Motor neuron (in vitro differentiated cells): ENCODE data around the gene COASY. TPM values are rescaled to one million over a fixed set of nuclear protein-coding genes. Genes with fewer than 3 reads are reported as not detected.

Source experiments
- ATAC-seq, 8 experiments: fragments of 200-7000 bp; cut with Tn5 transposase; replicated peaks in 6 of 8; 2 replicates each; pipeline ENCODE4 v1.8.0; 2021; ENCODE audit warnings: mild to moderate bottlenecking in 8 of 8, moderate library complexity in 8 of 8
- H3K27ac ChIP-seq, 2 donors: fragments of 250-450 bp; sonication (Bioruptor Pico); 2 replicates each; pipeline ENCODE4 v1.9.0; 2021; ENCODE audit warnings: antibody characterized with exemption in 2 of 2, mild to moderate bottlenecking in 2 of 2, moderate library complexity in 1 of 2
- H3K4me1 ChIP-seq, 2 donors: fragments of 250-450 bp; sonication (Bioruptor Pico); replicated peaks in 1 of 2; 2 replicates each; pipeline ENCODE4 v1.6.1; 2021; ENCODE audit warnings: antibody characterized with exemption in 2 of 2, mild to moderate bottlenecking in 2 of 2, moderate library complexity in 1 of 2
- H3K4me3 ChIP-seq, 5 donors: fragments of 250-450 bp; sonication (Bioruptor Pico); 2 replicates each; pipeline ENCODE4 v1.9.0; 2021; ENCODE audit warnings: antibody characterized with exemption in 5 of 5, mild to moderate bottlenecking in 5 of 5, moderate library complexity in 4 of 5
- WGBS, 10 experiments: fragments of 450-650 bp; shearing (Covaris generic); methylation state at CpG; one replicate each; pipeline ENCODE4 v1.0.0; 2022; 5-methylcytosine and 5-hydroxymethylcytosine counted together
- in situ Hi-C, 9 experiments: fragments of 400-800 bp; cut with MboI; loops; one replicate each; pipeline ENCODE4 v1.15.0; 2021; ENCODE audit warnings: low sequenced_read_pairs in 9 of 9, low pct_unique_long_range_greater_than_20kb in 2 of 9; ENCODE audit not compliant: unreplicated experiment in 9 of 9
- total RNA-seq, 8 experiments: library from RNA; unstranded; fragments of 300-600 nt; gene quantifications; 2 replicates each; pipeline versions ENCODE4 v1.2.3 to v1.2.4, GENCODE V29; 2022

COASY gene
- total RNA-seq, 8 experiments from 2014 or later = 20.8 to 82.7 (median 30.8) TPM

DNA sequence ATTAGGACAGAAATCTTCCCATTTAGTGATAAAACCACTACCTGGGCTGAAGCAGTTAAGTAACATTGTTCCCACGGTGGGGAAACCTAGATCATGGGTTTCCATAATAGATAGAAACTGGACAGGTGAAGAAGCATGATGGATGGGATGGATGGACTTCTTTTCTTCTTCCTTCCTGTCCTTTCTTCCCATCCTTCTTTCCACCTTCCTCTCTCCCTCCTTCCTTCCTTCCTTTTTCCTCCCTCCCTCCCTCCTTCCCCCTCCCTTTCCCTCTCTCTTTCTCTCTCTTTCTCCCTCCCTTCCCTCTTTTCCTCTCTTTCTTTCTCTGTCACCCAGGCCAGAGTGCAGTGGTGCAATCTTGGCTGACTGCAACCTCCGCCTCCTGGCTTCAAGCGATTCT, 12.5 kb downstream of the COASY start:
- no peak overlapping the region for H3K27ac ChIP-seq
- 70 to 100% (median 90%) methylated on average over 1 to 3 of the region's 3 CpGs; no CpG with 5 or more reads in 3 of the 10 experiments for WGBS, 10 experiments
- peaks cover 7 to 8% of the 10 kb centered on the region in 2 donors for H3K4me1 ChIP-seq
- in situ Hi-C loops = no loop called here
- ATAC-seq = no peak
- no peak overlapping the region for H3K4me3 ChIP-seq

DNA sequence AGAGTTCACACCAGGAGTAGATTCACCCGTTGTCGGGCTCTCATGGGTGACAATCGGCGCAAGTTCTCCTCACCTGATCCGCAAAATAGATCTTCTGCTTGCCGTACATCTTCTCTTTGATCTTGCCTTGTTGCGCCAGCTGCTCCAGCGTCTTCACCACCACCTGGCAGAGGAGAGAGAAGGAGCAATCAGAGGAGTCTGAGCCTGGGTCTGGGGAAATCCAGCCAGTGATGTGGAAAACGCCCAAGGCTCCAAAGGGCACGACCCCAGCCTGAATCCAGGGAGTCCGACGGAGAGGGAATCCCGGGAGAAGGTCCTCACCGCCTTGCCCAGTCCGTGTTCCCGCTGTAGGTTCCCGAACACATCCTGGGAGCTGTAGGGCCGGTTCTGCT, 15.2 kb downstream of the COASY start:
- peak overlapping the region in 1 of 2 donors; percentile 9 for H3K27ac ChIP-seq

DNA sequence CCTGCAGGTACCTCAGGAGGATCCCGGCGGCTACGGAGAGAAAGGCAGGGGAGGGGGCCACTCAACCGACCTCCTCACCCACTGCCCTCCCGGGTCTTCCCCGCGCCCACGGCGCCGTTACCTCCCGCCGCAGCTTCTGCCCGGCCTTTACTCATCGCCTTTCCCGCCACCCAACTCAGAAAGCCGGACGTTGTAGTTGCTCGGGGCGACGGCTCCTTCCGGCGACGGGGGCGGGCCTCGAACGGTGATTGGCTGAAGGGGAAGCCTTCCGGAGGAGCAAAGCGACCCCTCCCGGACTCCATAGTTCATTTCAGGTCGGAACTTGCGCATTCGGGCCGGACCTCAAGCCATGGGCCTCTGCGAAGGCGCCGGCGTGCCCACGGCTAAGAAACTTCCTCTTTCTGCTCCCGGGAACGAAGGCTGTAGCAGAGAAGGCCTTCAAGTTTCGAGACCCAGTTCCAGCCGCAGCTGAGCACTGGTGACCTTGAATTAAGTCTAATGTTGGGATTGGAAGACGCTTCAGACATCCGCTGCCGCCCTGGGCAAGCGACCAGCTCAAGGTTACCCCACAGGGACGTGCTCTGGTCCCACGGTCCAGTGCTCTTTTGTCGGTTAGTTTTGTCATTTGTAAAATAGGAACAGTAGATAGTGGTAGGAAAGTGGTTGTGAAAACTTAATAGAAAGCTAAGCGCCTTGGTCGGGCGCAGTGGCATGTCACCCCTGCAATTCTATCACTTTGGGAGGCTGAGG, 15.8 kb downstream of the COASY start, which contains the start of gene PSMC3IP:
Gene PSMC3IP, minus strand, starts transcription at position 198 of the 750 bp plus-strand sequence. Its CDS starts 43 bp downstream, at position 155.
- H3K27ac ChIP-seq = peak within 1 kb of the TSS in 1 of 2 donors; percentile 11

More for the DNA sequence above, 15.2 kb downstream of the COASY start:
- in situ Hi-C loops = loop anchor here in 1 of 9 experiments (25.0 kb wide), 1 partner anchor 90 kb away; no protein-coding TSS in a partner anchor
- WGBS, 10 experiments = 0 to 13% (median 0%) methylated on average over 2 to 6 of the region's 18 CpGs; no CpG with 5 or more reads in 5 of the 10 experiments
- peak in 3 of 8 experiments; percentile 15 to 49 (median 18) for ATAC-seq
- H3K4me3 ChIP-seq = peak overlapping the region; percentile 58 to 74 (median 65)
- peaks cover 7 to 8% of the 10 kb centered on the region in 2 donors for H3K4me1 ChIP-seq

DNA sequence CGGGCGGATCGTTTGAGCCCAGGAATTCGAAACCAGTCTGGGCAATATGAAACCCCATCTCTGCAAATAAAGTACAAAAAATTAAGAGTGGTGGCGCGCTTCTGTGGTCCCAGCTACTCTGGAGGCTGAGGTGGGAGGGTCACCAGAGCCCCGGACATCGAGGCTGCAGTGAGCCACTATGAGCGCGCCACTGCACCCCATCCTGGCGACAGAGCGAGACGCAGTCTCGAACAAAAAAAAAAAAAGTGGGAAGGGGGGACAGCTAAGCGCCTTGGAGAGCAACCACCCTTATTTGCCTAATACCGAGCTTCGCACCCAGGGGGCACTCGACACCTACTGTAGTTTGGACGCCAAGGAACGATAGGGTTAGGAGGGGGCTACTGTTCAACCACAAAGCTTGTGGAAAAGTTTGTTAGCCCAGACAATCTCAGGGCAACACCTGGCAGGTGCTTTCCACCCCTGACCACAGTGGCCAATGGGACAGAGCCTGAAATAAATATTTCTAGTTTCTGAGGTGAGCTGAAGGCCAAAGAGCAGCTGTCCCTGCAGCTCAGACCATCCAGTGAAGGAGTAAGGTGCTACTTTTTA, 16.4 kb downstream of the COASY start:
- Histone ChIP-seq H3K27ac (peak overlapping the region in 1 of 2 donors; percentile 11), H3K4me3 (peak overlapping the region; percentile 58 to 74 (median 65)), H3K4me1 (peaks cover 7 to 8% of the 10 kb centered on the region in 2 donors)
- in situ Hi-C loops = loop anchor here in 1 of 9 experiments (25.0 kb wide), 1 partner anchor 91 kb away; no protein-coding TSS in a partner anchor
- ATAC-seq = peak; percentile 21 to 75 (median 68)
- 0 to 7% (median 0%) methylated on average over 2 to 10 of the region's 20 CpGs; no CpG with 5 or more reads in 2 of the 10 experiments for WGBS, 10 experiments

More for the DNA sequence above, 15.8 kb downstream of the COASY start, which contains the start of gene PSMC3IP:
- peak; percentile 88 to 93 (median 90) for ATAC-seq
- peak within 1 kb of the TSS; percentile 58 to 74 (median 65) for H3K4me3 ChIP-seq
- H3K4me1 ChIP-seq = peaks cover 7 to 8% of the 10 kb centered on the region in 2 donors
- in situ Hi-C loops = loop anchor here in 1 of 9 experiments (25.0 kb wide), 1 partner anchor 90 kb away; no protein-coding TSS in a partner anchor
- WGBS, 10 experiments = 0 to 5% (median 0%) methylated on average over 1 to 8 of the region's 52 CpGs; no CpG with 5 or more reads in 1 of the 10 experiments

DNA sequence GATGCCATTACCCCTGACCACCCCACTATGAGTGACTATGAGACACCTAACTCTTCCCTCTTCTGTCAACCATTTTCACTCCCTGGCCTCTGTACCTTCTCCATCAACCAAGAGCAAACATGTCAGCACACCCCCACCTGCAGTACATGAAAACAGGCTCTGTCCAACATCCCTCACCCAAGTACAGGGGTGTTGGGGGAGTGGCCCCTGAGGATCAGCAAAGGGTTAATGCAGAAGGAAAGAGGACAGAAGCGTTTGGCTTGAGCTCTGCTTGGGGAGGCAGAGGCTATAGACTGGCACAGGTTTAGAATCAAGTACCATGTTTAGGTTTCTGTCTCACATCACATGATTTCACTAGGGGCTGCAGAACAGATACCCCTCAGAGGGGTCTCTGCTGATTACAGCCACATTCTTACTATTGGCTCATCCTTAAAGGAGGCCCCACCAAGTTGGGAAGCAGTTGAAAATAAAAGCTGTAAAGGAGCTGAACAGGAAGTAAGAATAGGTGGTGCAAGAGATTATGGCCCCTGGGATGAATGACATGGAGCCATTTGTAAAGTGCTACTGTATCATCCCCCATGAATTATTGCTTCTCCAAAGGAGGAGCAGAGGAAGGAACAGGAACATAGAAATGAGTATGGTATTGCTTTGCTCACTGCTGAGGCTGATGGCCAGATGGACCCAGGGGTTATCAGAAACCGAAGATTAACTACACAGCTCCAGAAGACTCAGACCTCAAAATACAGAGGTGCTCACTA, 18.0 kb downstream of the COASY start:
- 0 to 100% (median 14%) methylated on average over 1 of the region's 2 CpGs; no CpG with 5 or more reads in 5 of the 10 experiments for WGBS, 10 experiments
- Histone ChIP-seq H3K27ac (no peak overlapping the region), H3K4me3 (no peak overlapping the region), H3K4me1 (peaks cover 7 to 8% of the 10 kb centered on the region in 2 donors)
- in situ Hi-C loops = loop anchor here in 1 of 9 experiments (25.0 kb wide), 1 partner anchor 93 kb away; no protein-coding TSS in a partner anchor
- ATAC-seq = no peak

DNA sequence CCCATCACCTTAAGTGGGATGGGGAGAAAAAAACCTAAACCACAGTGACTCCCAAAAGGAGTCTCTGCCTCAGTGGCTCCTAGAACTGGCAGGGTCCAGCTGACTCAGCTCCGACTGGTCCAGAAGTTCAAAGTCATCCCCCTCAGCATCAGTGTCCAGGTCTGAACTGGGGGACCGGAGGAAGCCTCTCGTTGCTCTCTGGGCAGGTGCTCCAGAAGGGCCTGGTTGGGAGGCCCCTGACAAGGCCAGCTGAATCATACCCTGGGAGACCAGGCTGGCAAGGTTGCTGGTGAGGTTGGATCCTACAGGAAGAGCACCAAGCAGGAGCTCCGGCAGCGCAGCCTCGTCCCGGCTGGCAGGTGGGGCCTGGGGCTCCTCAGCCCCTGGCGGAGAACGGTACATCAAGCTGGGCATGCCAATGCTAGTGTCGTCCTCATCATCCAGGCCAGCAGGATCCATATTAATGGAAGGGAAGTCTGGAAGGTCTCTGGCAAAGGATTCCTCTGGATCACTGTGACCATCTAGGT, 19.9 kb downstream of the COASY start:
- Histone ChIP-seq H3K4me3 (no peak overlapping the region), H3K27ac (no peak overlapping the region), H3K4me1 (peaks cover 5% of the 10 kb centered on the region in 2 donors)
- 50 to 100% (median 98%) methylated on average over 1 to 8 of the region's 10 CpGs; no CpG with 5 or more reads in 5 of the 10 experiments for WGBS, 10 experiments
- no peak for ATAC-seq
- in situ Hi-C loops = loop anchor here in 1 of 9 experiments (25.0 kb wide), 1 partner anchor 95 kb away; no protein-coding TSS in a partner anchor

DNA sequence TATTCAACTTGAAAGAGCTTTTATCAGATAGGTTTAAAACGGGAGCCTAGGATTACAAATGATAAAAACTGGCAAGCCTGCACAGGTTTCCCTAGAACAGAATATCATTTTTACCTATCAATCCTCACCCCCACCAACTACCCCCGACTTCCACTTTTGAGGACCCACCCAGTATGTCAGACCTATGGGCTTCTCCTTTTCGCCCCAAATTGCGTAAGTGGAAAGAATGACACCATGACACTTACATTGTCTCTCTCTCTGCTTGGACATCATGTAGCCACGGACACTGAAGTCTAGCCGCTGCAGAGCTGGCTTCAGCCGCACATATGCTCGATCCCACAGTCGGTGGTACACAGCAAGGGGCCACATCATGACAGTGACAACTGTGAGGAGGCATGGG, 22.9 kb downstream of the COASY start:
- H3K4me3 ChIP-seq = no peak overlapping the region
- in situ Hi-C loops = loop anchor here in 1 of 9 experiments (25.0 kb wide), 1 partner anchor 98 kb away; no protein-coding TSS in a partner anchor
- H3K27ac ChIP-seq = no peak overlapping the region
- H3K4me1 ChIP-seq = no peaks in the 10 kb centered on the region
- WGBS, 10 experiments = 38 to 100% (median 92%) methylated on average over 1 to 9 of the region's 9 CpGs; no CpG with 5 or more reads in 3 of the 10 experiments
- ATAC-seq = no peak

DNA sequence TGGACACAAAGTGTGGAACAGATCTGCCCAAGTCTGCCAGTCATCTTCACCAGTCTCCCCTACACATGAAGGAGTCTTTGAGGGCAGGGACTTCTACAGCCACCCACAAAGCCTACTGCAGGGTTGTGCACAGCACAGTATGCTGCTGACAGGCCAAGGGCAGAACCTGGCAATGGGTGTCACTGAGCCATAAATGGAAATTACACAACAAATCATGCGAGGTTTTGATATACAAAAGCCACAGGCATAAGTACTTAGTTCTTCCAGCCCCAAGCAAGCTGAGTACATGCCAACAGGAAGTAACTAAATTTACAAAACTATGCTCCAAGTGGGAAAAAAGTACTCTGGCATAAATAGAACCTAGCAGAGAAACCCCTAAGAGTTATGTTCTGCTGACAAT, 23.4 kb downstream of the COASY start:
- WGBS, 10 experiments = 0 to 100% (median 75%) methylated on average over 1 of the region's 1 CpG; no CpG with 5 or more reads in 5 of the 10 experiments

DNA sequence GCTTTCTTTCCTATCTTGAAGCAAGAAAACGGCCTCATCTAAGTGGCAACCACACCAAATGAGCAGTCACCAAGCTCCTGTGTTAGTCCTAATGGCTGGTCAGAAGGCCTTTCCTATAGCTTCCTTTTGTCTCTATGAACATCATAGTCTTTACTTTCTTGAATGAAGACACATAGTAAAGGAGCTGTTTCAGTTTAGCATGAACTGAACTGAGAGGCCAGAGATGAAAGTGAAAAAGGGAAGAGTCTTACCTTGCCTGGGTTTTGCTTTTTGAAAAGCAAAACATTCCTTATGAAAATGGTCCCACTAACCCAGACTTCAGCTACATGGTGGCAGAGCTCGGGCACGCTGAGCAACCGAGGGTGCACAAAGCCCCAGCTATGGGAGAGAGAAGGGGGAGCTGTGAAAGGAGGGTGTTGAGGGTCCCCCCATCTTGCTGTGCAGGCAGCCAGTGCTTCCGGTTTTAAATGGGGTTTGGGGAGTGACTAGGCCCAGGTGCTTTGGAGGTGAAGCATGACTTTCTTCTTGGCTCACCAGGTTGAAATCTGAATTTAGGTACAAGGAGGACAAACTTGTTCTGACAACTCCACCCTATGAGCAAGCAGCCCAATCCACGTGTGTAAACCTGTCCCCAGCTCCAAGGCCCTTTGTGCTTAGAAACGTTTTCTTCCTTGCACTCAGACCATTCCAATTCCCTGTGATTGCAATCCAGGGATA, 24.7 kb downstream of the COASY start:
- 48 to 96% (median 78%) methylated on average over 1 to 7 of the region's 7 CpGs; no CpG with 5 or more reads in 2 of the 10 experiments for WGBS, 10 experiments
- H3K4me3 ChIP-seq = no peak overlapping the region
- ATAC-seq = no peak
- H3K4me1 ChIP-seq = no peaks in the 10 kb centered on the region
- in situ Hi-C loops = loop anchor here in 1 of 9 experiments (25.0 kb wide), 1 partner anchor 99 kb away; no protein-coding TSS in a partner anchor
- H3K27ac ChIP-seq = no peak overlapping the region

More for the DNA sequence above, 23.4 kb downstream of the COASY start:
- peak in 3 of 8 experiments; percentile 59 to 100 (median 99) for ATAC-seq
- Histone ChIP-seq H3K27ac (no peak overlapping the region), H3K4me1 (no peaks in the 10 kb centered on the region), H3K4me3 (no peak overlapping the region)
- in situ Hi-C loops = loop anchor here in 1 of 9 experiments (25.0 kb wide), 1 partner anchor 98 kb away; no protein-coding TSS in a partner anchor

DNA sequence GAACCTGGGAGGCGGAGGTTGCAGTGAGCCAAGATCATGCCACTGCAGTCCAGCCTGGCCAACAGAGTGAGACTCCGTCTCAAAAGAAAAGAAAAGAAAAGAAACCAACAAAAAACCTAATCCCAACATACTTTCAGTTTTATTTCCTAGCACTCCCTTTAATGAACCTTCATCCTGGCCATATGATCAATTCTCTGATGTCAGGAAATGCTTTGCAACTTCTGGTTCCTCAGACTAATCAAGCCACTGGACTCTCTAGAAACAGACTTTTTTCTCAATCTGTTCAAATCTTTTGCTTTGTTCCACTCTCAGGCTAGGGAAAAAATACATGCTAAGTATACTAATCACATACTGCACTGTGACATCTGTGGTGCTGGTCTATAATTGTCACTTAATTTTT, 28.9 kb downstream of the COASY start:
- in situ Hi-C loops = loop anchor here in 1 of 9 experiments (25.0 kb wide), 1 partner anchor 104 kb away; no protein-coding TSS in a partner anchor
- no peak for ATAC-seq
- WGBS, 10 experiments = 60 to 100% (median 90%) methylated on average over 1 to 2 of the region's 2 CpGs; no CpG with 5 or more reads in 5 of the 10 experiments
- H3K4me1 ChIP-seq = no peaks in the 10 kb centered on the region
- no peak overlapping the region for H3K27ac ChIP-seq
- H3K4me3 ChIP-seq = no peak overlapping the region

DNA sequence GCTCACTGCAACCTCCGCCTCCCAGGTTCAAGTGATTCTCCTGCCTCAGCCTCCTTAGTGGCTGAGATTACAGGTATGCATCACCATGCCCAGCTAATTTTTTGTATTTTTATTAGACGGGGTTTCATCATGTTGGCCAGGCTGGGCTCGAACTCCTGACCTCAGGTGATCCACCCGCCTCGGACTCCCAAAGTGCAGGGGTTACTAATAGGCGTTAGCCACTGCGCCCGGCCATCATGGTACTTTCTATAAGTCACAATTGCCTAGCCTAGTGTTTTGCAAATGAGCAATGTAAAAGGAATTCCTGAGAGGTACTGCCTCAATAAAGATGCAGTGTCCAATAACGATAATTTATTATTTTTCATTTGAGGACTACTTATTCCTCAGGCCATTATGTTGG, 29.5 kb downstream of the COASY start:
- Histone ChIP-seq H3K27ac (no peak overlapping the region), H3K4me3 (no peak overlapping the region), H3K4me1 (no peaks in the 10 kb centered on the region)
- in situ Hi-C loops = loop anchor here in 1 of 9 experiments (25.0 kb wide), 1 partner anchor 104 kb away; no protein-coding TSS in a partner anchor
- 83 to 100% (median 93%) methylated on average over 4 to 8 of the region's 9 CpGs; no CpG with 5 or more reads in 2 of the 10 experiments for WGBS, 10 experiments
- no peak for ATAC-seq
